HG03565 (cell line): ENCODE results near the gene RPL38.
"Not testable (repeated sequence)": the region's sequence is repeated elsewhere in the genome, so short reads cannot be mapped to it uniquely, and the experiment has no call there.

ENCODE experiments used
- ATAC-seq: cut with Tn5 transposase; IDR thresholded peaks from one replicate; pipeline ENCODE4 v1.9.1; 2021; ENCODE audit warnings: mild to moderate bottlenecking, moderate library complexity; ENCODE audit not compliant: unreplicated experiment

RPL38 gene

DNA sequence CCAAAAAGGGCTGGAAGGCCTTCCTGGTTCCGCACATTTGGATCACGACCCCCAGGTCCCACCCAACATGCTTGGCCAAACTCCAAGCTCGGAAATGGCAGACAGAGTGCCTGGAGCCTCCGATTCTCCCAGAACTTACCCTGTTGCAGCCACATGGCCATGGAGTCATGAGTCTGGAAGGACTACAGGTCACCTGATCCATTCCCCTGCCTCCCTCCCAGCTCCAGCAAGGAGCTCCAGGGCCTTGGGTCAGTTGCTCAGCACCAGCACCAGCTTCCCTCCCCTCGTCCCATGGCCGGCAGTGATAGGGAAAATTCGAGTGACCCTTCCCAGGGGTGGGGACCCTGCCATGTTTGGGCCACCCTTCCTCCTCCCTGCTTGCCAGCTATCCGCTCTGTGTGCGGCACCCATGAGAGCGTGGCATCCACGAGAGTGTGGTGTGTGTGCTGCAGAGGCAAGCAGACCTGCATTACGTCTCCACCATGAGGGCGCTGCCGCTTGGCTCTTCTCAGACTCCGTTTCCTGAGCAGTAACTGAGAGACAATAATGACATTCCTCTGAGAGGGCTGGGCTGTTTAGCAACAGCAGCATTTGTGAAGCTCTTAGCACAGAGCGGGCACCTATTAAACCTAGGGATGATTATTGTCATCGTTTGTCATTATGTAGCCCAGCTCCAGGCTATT, 21.3 kb upstream of the RPL38 start:
- ATAC-seq = no peak

DNA sequence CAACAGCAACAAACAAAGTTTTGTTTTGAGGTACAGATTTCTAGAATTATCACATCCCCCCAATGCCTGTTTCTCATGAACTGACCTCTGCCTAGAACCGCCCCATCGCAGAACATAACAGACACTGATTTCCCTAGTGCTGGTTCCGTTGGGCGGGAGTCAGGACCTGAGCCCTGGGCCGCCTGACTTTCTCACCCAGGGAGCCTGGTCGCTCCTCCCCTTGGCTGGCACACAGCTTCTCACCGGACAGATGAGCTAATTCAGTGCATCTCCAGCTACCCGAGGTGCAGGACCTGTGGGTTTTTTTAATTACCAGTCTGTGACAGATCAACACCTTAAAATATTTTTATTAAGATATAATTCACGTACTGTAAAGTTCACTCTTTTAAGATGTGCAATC, 20.1 kb upstream of the RPL38 start:
- ATAC-seq = no peak

DNA sequence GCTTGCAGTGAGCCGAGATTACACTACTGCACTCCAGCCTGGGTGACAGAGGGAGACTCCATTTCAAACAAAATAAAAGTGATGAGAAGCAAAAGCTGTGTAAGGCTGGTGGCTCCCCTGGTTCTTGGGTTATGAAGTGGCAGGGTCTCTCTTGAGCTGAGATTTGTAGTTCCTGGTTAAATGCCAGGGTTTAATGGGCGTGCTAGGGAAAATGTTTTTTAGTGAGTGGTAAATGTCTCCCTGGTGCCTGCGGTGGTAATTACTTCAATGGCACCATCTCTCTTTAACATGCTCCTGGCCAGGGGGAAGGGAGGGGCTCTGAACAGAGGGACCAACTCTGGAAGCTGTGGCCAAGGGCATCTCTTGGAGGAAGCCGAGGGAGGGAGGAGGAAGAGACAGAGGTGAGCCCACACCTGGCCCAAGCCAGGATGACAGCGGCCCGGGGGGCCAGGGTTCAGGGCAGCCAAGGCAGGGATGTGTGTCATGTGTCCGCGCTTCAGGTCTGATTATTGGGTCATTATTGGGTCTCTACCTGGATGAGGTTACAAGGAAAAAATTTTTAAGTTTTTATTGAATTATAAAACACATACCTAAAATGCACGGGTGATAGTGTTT, 17.8 kb upstream of the RPL38 start:
- ATAC-seq = no peak

DNA sequence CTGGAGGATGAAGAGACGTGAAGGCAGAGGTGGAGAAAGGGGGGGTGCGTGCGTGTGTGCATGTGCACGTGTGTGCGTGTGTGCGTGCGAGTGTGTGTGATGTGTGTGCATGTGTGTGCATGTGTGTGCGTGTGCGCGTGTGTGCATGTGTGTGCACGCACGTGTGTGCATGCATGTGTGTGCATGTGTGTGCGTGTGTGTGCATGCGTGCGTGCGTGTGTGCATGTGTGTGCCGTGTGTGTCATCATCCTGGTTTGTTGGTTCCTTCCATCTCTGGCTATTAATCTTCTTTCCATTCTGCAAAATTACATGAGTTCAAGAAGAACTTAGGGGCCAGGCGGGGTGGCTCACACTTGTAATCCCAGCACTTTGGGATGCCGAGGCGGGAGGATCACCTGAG, 17.0 kb upstream of the RPL38 start:
- no peak for ATAC-seq

DNA sequence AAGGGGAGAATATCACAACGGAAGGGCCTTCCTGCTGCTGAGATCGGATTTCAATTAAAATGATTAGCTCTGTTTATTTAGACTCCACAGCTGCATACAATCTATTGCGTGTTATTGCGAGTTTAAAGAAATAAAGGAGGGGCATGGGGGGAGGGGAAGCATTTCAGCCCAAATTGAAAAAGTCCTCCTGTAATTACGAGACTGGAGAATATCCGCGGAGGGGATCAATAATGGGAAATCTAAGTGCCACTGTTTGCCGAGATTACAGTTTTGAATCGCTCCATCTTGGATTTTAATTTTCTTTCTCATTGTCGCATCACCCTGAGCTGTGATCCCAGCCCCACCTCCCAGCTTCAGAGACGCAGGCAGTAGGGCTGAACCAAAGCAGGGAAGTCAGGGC, 15.7 kb upstream of the RPL38 start:
- ATAC-seq = no peak

DNA sequence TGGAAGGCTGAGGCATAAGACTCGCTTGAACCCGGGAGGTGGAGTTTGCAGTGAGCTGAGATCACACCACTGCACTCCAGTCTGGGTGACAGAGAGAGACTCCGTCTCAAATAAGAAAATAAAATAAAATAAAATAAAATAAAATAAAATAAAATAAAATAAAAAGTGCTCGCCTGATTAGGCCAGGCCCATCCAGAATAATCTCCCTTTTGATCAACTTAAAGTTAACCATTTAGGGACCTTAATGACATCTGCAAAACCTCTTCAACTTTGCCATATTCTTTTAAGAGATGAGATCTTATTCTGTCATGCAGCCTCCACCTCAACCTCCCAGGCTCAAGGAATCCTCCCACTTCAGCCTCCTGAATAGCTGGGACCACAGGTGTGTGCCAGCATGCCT, 14.8 kb upstream of the RPL38 start:
- ATAC-seq = not testable (repeated sequence)

DNA sequence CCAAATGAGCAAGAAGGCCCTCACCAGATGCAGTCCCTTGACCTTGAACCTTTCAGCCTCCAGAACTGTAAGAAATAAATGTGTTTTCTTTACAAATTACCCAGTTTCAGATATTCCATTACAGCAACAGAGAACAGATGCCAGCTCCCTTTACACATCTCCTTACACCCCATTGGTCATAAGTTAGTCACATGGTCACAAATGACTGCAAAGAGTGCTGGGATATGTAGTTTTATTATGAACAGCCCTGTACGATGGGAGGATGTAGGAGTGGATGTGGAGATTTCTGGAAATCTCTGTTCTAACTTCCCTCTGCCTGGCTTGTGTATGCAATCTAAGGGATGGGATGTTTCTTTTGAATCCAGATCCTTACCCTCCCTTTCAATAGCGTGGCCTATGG, 13.3 kb upstream of the RPL38 start:
- peak; percentile 65 for ATAC-seq

DNA sequence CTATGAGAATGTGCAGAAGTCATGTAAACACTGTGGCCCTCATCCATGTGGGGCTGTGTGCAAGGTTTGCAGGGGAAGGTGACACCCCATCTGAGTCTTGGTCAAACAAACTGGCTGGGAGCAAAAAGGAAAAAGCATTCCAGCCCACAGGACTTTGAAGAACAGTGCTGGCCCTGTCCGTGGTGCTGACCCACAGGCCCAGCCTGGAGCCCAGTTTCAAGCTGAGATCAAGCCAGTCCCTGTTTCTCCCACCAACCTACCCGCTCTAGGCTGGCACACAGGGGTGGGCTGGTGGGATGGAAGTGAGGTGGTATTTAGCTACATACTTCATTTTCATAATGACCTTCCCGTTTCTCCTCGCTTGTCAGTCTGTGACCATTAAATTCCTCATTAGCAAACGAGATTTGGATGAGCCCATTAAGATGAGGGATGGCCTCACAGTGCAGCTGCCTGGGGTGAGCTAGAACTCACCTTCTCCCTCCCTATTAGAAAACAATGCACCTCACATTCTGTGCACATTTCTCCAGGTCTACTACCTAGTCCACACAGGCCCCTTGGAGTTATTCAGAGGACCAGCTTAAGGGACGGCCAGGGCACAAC, 12.6 kb upstream of the RPL38 start:
- ATAC-seq = no peak

DNA sequence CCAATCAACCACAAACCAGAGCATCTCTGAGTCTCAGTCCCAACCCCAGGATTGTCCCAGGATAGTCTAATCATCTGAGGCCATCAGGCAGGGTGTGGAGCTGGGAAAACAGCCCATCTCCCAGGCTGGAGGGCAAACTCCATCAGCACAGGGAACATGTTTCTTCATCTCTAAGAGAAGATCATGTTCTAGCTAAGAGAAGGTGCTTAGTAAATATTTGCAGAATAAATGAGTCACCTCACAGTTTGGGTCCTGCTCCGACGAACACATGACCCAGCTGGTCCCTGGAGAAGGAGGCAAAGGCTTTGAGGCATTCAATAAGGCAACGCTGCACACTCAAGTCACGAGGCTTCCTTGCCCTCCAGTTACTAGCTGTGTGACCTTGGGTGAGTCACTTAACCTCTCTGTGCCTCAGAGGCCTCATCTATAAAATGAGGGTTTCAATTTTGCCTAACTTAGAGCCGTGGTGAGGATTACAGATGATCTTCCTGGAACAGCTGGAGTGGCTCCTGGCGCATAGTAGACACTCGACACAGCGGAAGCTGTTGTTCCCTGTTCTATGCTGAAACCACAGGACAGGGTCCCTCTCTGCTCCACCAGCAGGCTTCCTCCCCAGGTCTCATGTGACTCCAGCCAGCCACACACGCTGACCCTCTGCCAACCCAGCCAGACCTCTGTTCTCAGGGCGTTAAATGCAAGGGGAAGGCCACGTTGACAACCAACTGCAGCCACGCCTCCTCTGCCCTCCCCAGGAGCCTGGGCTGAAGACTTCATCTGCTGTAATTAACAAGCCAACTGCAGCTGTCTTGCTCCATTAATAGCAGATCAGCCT, 10.3 kb upstream of the RPL38 start:
- ATAC-seq = no peak

DNA sequence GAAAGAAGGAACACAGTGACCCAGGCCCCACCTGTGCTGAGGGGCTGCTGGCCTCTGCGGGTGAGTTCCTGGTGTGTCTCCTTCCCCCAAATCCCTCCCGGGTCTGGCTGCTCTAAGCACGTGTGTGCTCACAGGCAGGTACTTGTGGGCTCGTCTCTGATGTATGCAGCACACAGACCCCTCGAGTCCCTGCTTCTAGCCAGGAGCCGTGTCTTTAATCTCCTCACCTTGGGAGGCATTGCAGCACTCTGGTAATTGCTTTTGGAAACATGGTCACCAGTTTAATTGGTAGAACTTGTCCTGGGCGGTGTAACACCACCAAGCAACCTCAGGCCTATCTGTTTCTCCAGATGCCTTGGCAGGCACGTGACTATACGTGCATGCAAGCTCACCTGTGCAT, 8.8 kb upstream of the RPL38 start:
- ATAC-seq = no peak

DNA sequence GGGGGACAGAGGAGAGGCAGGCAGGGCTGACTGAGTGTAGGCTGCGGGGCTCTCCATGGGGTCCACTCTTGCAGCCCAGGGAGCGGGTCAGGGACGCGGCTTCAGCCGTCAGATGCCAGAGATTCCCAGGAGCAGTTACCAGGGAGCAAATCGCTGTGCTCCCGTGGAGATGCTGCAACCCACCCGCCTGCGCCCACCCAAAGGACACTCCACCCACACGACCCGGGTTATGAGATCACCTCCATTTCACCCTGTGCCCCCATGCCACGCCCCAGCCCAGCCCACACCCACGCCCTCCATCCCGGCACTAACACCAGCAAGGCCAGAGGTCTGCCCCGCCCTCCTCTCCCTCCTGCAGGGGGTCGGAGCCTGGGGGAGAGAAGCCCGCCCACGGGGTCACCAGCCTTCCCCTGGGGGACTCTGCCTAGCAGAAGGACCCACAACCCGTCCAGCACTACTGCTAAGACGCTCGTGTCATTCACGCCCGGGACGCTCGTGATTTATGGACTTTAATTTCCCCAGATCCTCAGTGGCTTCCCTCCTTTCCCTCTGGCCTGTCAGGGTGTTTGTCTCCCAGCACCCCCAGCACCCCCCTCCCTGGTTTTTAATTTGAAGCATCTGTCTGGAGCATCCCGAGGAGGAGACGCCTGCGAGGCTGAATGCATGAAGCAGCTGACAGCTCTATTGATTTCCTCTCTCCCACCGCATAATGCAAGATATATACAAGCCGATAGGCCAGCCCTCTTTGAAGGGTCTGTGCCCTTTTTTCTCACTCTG, 6.7 kb upstream of the RPL38 start:
- ATAC-seq = no peak

DNA sequence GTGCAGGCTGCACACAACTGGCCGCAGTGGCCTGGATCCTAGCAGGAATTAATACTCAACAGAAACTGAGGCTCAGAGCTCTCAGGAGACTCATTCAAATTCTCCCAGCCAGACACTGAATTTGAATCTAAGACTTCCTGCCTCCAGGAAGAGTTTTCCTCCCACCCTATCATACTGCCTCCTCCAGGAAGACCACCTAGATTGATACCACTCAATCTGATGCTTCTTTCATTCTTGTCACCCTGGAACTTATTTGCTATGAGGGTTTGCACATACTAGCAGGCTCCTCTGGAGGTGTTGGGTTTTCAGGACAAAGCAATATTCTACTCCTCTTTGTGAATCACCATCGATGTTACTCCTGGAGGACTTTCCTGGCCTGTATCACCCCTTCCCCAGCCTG, 5.7 kb upstream of the RPL38 start:
- ATAC-seq = no peak

DNA sequence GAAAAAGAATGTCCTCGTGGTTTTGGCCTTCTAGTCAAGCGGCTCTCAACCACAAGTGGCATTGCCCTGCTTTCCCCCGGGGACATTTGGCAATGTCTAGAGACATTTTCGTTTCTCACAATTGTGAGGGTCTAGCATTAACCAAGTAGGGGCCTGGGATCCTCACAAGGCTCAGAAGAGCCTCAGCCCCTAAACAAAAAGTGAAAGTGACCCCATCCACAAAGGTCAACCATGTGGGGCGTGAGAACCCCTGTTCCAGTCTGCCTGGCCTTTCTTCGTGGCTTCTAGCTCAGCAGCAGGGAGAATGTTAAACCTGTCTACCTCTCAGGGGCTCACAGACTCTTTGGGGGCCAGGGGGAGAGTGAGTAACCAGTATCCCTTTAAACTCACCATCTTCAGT, 4.8 kb upstream of the RPL38 start:
- ATAC-seq = no peak

DNA sequence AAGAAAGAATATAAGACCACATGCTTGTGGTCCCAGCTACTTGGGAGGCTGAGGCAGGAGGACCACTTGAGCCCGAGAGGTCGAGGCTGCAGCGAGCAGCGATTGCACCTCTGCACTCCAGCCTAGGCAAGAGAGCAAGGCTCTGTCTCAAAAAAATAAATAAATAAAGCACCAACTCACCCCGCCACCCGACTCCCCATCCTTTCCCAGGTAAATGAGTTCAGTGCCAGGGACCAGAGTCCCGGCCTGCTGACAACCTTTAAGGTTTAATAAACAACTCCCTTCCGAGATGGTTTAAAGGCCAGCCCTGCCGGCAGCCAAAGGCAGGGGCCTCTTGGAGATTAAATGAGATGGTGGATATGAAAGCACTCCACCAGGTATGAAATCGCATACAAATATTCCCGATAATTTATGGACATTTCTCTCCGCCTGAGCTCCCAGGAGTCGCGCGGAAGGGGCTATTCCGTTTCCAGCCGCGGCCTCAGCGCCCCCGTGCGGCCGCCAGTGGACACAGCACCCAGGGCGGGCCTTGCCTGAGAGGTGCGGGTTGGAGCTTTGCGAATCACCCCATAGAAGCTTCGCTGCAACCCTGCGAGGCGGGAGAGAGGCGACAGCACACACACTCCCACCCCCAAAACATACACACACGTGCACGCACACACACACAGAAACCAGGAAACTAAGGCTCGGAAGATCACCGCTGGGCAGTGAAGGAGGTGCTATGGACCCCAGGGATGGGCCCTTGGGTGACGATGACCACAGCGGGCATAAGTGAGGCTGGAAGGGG, 4.0 kb upstream of the RPL38 start:
- no peak for ATAC-seq

DNA sequence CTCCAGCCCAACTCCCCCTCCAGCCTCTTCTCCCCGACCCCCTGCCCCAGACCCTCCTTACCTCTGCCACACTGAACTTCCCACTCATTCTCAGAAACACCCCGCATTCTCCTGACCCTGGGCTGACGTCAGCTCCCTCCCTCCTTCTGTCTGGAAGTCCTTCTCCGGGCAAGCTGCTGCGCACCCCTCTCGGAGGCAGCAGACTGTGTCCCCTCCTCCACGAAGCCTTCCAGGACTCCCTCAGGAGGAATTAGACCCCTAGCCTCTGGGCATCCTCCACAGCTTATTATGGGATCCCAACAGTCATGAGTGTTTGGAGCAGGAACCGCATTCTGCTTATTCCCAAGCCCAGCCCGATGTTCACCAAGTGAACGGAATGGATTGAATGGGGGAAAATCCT, 3.4 kb upstream of the RPL38 start:
- no peak for ATAC-seq

DNA sequence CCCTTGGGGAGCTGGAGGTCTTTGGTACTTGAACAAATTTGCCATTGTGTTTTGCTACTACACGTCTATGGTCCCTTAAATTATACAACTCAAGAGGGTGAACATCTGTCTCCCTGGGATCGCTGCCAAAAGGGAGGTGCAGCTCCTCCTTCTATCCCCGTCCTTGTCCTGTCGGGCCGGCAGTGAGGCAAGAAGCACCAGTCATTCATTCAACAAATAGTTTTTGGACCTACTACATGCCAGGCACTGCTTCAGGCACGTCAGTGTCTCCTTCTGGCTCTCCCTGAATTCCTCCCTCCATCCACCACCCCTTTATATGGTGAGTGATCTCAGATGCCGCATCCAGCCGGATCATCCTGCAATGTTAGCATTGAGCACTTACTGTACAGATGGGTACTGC, 2.2 kb upstream of the RPL38 start:
- no peak for ATAC-seq

DNA sequence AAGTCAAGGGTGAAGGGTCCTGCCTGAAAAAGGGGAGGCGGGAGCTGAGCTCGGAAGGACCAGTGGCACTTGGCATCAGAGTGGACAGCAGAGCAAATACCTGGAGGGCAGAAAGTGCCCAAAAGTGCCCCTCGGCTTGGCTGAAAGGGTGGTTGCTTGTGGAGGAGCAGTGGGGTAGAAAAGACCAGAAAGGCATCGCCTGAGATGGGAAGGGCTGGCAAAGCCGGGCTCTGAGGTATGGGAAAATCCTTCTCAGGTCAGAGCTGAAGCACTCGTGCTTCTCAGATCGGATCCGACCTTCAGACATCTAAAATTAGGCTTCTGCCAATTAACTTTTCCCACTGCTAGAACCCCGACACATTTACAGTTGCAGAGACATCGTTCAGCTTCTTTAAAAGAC, 1.5 kb upstream of the RPL38 start:
- no peak for ATAC-seq

DNA sequence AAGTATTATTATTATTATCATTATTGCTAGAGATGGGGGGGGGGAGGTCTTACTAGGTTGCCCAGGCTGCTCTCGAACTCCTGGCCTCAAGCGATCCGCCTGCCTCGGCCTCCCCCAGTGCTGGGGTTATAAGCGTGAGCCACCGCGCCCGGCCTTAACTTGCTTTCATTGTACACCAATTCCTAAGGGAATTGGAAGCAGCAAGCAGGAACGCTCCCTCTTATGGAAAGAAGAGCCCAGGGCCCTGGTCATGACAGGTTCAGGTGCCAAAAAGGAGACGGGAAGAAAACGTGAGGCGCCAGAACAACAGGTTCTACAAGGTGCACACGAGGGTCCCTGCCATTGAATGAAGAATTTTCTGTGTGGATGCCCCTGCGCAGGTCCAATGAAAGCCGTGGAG, 540 bp upstream of the RPL38 start:
- ATAC-seq = no peak

DNA sequence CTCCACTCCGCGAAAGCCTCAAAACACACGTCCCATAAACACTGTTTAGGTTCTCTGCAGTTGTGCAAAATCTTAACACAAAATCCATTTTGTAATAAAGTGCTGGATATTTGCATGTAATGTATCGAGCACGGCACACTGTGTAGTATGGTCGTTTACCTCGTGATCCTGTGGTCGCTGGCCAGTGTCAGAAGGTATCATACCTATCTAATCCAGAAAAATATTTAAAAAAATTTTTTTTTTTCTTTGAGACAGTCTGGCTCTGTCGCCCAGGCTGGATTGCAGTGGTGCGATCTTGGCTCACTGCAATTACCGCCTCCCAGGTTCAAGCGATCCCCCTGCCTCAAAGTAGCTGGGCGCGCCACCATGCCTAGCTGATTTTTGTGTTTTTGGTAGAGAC, 996 bp downstream of the RPL38 start:
- ATAC-seq = no peak

DNA sequence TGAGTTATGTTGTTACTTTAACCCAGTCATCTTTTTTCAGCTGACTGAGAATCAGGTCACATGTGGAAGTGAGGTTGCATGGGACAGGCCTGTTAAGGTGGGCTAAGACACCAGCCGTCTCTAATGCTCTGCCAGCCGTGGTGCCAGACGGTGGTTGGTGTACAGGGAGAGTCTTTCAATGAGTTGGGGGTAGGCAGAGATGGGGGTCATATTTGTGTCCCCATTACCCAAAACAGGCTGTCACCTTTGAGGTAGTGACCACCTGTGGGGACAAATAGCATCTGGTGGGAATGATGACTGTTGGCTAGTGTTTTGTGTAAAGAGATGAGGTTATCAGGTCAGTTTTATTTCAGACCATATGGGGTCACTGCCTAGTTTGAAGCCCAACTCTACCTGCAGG, 1.8 kb downstream of the RPL38 start:
- no peak for ATAC-seq
